Smooth muscle cell (in vitro differentiated cells): ENCODE results near the gene SSTR3. TPM values are rescaled to one million over a fixed set of nuclear protein-coding genes. Genes with fewer than 3 reads are reported as not detected.

ENCODE experiments used
- DNase-seq: peaks from one replicate; lab custom pipeline; 2025; ENCODE audit not compliant: unreplicated experiment; lab: John Stamatoyannopoulos, UW
- H2AFZ ChIP-seq: fragments of 200-600 bp; sonication (generic); 2 replicates; pipeline ENCODE4 v1.6.0; 2016; ENCODE audit warnings: antibody characterized with exemption, low read depth, mild to moderate bottlenecking
- H3F3A ChIP-seq: fragments of 200-600 bp; sonication (generic); 2 replicates; pipeline ENCODE4 v1.6.0; 2017; ENCODE audit warnings: antibody characterized with exemption, low read depth
- H3K27ac ChIP-seq: fragments of 200-600 bp; sonication (generic); 2 replicates; pipeline ENCODE4 v1.5.1; 2016; ENCODE audit warnings: low read depth, mild to moderate bottlenecking
- H3K27me3 ChIP-seq: fragments of 200-600 bp; sonication (generic); 2 replicates; pipeline ENCODE4 v1.6.1; 2016; ENCODE audit warnings: low read depth, mild to moderate bottlenecking
- H3K36me3 ChIP-seq: fragments of 200-600 bp; sonication (generic); 2 replicates; pipeline ENCODE4 v1.5.1; 2016; ENCODE audit warnings: low read depth
- H3K4me1 ChIP-seq: fragments of 200-600 bp; sonication (generic); 2 replicates; pipeline ENCODE4 v1.5.1; 2016; ENCODE audit warnings: low read depth
- H3K4me2 ChIP-seq: fragments of 200-600 bp; sonication (generic); 2 replicates; pipeline ENCODE4 v1.6.0; 2016; ENCODE audit warnings: mild to moderate bottlenecking
- H3K4me3 ChIP-seq: fragments of 200-600 bp; sonication (generic); 2 replicates; pipeline ENCODE4 v1.5.1; 2016; ENCODE audit warnings: mild to moderate bottlenecking
- H3K79me2 ChIP-seq: fragments of 200-600 bp; sonication (generic); 2 replicates; pipeline ENCODE4 v1.6.0; 2016; ENCODE audit warnings: low read depth, mild to moderate bottlenecking
- H3K9ac ChIP-seq: fragments of 200-600 bp; sonication (generic); 2 replicates; pipeline ENCODE4 v1.6.0; 2016; ENCODE audit warnings: low read depth
- H3K9me3 ChIP-seq: fragments of 200-600 bp; sonication (generic); replicated peaks from 2 replicates; pipeline ENCODE4 v1.5.1; 2016; ENCODE audit warnings: low read depth
- H4K20me1 ChIP-seq: fragments of 200-600 bp; sonication (generic); 2 replicates; pipeline ENCODE4 v1.6.0; 2016; ENCODE audit warnings: low read depth
- WGBS: methylation state at CpG from one replicate; pipeline ENCODE4 v1.1.7; 2016; ENCODE audit warnings: low lambda C conversion rate; 5-methylcytosine and 5-hydroxymethylcytosine counted together
- polyA plus RNA-seq: library from polyadenylated mRNA; unstranded; fragments of >200 nt; fragmentation: Nextera tagmentation; extraction: Ambion mirVana; gene quantifications from 2 replicates; pipeline ENCODE4 v1.2.1, GENCODE V29; 2016
- total RNA-seq: library from RNA; depleted of rRNA; stranded (reverse); fragments of >200 nt; gene quantifications from 2 replicates; pipeline ENCODE4 v1.2.3, GENCODE V29; 2014
- TF ChIP-seq, protein P1 (sequence below): fragments of 200-600 bp; sonication (generic); IDR thresholded peaks from 2 replicates; pipeline ENCODE4 v1.5.1; 2017; ENCODE audit warnings: borderline replicate concordance, mild to moderate bottlenecking, antibody characterized with exemption; ENCODE audit not compliant: insufficient read depth, poor library complexity, severe bottlenecking

The SSTR3 gene
- total and polyA plus RNA-seq, 2 experiments from 2014 or later: not detected

DNA sequence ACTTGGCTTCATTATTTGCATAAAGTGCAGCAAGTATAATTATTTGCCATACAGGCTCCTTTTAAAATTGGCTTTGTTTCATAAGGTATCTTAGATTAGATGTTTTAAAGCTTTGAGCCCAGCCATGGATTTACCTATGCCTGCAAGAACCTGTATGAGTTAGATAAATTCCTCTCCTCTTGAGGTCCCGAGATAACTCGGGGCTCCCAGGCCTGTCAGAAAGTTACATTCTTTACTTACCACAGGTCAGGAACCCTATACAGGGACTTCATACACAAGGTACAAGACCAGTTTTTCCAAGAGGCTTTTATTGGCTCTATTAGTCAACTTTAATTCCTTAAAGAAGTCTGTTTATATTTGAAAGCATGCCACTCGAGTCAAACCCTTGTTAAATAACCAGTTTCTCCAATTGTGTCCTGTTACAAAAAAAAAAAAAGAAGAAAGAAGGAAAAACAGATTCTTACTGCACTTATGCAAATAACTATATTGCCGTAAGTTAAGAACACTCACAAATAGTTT, 22.0 kb downstream of the SSTR3 start:
- Histone ChIP-seq H3F3A (peaks cover 3% of the 10 kb centered on the region), H3K27ac (peak overlapping the region; percentile 80), H3K79me2 (no peaks in the 10 kb centered on the region), H3K4me1 (peaks cover 35% of the 10 kb centered on the region), H3K9me3 (no peaks in the 10 kb centered on the region), H3K4me2 (peak overlapping the region; percentile 23), H3K9ac (no peak overlapping the region), H3K36me3 (no peaks in the 10 kb centered on the region), H3K27me3 (no peaks in the 10 kb centered on the region), H4K20me1 (no peaks in the 10 kb centered on the region), H3K4me3 (no peak overlapping the region), H2AFZ (no peak overlapping the region)
- WGBS: 51% methylated on average over 4 of the region's 4 CpGs
- TF ChIP-seq, protein P1, sequence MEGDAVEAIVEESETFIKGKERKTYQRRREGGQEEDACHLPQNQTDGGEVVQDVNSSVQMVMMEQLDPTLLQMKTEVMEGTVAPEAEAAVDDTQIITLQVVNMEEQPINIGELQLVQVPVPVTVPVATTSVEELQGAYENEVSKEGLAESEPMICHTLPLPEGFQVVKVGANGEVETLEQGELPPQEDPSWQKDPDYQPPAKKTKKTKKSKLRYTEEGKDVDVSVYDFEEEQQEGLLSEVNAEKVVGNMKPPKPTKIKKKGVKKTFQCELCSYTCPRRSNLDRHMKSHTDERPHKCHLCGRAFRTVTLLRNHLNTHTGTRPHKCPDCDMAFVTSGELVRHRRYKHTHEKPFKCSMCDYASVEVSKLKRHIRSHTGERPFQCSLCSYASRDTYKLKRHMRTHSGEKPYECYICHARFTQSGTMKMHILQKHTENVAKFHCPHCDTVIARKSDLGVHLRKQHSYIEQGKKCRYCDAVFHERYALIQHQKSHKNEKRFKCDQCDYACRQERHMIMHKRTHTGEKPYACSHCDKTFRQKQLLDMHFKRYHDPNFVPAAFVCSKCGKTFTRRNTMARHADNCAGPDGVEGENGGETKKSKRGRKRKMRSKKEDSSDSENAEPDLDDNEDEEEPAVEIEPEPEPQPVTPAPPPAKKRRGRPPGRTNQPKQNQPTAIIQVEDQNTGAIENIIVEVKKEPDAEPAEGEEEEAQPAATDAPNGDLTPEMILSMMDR: no peak
- no peak for DNase-seq

GRCh38 chr22:37188901-37189466, 23.3 kb downstream of the SSTR3 start:
- TF ChIP-seq, protein P1: no peak
- Histone ChIP-seq H3K4me2 (peak overlapping the region; percentile 80), H3K27ac (peak overlapping the region; percentile 80), H2AFZ (no peak overlapping the region), H3F3A (peaks cover 3% of the 10 kb centered on the region), H3K9ac (peak overlapping the region; percentile 42), H3K27me3 (no peaks in the 10 kb centered on the region), H3K4me1 (peaks cover 35% of the 10 kb centered on the region), H3K9me3 (no peaks in the 10 kb centered on the region), H3K36me3 (no peaks in the 10 kb centered on the region), H3K79me2 (no peaks in the 10 kb centered on the region), H4K20me1 (no peaks in the 10 kb centered on the region), H3K4me3 (no peak overlapping the region)
- DNase-seq: no peak
- WGBS: 31% methylated on average over 2 of the region's 2 CpGs

GRCh38 chr22:37187891-37188761, 24.2 kb downstream of the SSTR3 start, which contains the start of gene C1QTNF6:
Gene C1QTNF6 (minus strand): TSS chr22:37188247. CDS start chr22:37188213, 34 bp downstream.
- Histone ChIP-seq H3K9me3 (no peaks in the 10 kb centered on the region), H3K4me2 (peak within 1 kb of the TSS; percentile 80), H3K79me2 (no peaks in the 10 kb centered on the region), H4K20me1 (no peaks in the 10 kb centered on the region), H3K27me3 (no peaks in the 10 kb centered on the region), H3K27ac (peak within 1 kb of the TSS; percentile 80), H3K4me3 (peak within 1 kb of the TSS; percentile 44), H3K9ac (peak within 1 kb of the TSS; percentile 59), H2AFZ (peak within 1 kb of the TSS; percentile 61), H3K36me3 (no peaks in the 10 kb centered on the region), H3F3A (no peaks in the 10 kb centered on the region), H3K4me1 (peaks cover 35% of the 10 kb centered on the region)
- WGBS: 3% methylated on average over 14 of the region's 17 CpGs
- peak; percentile 57 for DNase-seq
- TF ChIP-seq, protein P1: no peak
